ENCODE data around the gene SRCIN1.
"Not testable (repeated sequence)": the region's sequence is repeated elsewhere in the genome, so short reads cannot be mapped to it uniquely, and the experiment has no call there.

SRCIN1 gene

DNA sequence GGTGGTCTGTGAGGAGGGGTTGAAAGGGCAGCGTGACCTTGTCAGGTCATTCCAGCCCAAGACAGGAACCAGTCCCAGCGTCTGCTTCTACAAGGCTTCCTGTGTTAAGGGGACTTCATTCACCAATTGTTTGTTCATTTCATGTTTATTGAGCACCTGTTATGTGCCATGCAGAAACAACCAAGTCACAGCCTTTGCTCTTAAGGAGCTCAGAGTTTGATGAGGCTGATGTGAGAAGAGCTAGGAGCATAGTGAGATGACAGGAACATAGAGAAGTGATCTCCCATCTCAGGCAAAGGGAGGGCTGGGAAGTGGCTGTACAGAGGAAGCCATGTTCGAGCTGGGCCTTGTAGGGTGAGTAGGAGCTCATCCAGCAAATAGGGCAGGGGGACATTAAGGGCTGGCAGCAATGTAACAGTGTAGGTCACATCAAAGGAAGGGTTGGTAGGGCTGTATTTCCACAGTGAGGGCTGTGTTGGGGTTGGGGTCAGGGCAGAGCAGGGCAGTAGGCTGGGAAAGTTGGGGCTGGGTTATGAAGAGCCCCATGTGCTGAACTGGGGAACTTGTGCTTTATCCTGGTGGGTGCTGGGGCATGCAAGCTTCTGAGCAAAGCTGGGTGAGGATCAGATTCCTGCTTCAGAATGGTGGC is 97.7 kb downstream of the SRCIN1 start:
- DNase-seq: no peak

DNA sequence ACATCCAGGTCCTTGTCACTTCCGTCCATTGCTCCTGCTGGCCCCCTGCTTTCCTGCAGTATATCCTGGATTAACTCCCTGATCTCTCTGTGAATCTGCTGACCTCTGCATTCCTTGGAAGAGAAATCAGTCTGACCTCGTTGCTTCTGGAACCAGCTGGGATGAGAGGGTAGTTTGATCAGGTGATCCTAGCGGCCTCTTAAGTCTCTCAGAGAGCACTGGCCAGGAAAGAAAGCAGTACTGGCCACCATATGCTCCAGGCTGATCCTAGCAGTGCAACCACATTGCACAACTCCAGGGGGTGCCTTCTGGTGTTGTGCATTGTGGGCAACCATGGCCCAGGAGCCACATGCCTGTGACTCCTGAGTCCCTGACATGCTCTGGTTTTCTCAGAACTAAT is 98.3 kb downstream of the SRCIN1 start:
- no peak for DNase-seq

DNA sequence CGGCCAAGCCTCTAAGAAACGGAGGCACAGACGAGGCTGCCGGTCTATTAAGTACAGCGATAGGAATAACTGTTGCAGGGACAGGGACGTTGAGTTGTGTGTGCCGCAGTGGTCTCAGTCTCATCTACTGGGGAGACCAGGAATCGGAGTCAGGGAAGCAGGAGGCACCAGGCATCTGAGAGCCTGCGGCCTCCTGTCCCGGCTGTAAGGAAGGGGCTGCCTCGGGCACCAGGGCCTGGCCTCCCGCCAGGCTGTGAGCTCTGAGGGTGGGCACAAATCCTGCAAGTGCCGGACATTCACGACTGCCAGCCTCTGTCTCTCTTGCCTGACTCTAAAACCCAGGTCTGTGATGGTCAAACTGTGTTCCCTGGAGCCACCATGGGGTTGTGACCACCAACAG is 101.5 kb downstream of the SRCIN1 start:
- DNase-seq: no peak

DNA sequence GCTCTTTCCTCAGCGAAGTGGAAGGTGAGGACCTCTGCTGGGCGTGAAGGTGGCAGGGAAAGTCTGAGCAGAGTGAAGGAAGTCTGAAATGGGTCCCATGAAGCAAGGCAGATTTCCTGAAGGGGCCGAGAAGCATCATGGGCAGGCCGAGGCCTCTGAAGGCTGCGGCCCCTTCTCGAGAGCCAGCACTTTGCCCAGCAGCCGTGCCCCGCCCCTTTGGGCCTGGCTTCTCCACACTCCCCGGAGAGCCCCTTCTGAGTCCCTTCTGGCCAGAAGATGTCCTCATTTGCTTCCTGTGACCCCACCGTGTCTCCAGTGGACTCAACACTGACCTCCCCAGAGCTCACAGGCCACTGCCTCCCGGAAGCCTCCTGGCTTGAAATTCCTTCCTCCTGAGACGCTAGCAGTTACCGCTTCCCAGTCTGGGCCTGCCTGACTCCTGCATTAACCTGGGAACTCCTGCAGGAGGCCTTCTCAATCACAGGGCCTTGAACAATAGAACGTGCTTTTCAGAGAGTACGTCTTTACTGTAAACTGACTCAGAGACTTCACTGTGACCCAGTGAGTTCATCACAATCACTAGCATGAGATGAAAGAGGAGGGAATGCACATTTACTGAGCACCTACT is 102.4 kb downstream of the SRCIN1 start:
- not testable (repeated sequence) for DNase-seq

DNA sequence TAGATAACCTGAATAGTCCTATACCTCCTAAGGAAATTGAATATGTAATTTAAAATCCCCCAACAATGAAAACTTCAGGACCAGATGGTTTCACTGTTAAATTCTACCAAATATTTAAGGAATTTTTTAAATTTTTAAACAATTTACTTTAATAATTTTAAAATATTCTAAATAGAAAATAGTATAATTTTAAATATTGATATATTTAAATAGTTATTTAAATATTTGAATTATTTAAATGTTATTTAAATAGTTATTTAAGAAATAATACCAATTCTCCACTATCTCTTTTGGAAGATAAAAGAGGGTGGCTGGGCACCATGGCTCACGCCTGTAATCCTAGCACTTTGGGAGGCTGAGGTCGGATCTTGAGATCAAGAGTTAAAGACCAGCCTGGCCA is 104.0 kb downstream of the SRCIN1 start:
- not testable (repeated sequence) for DNase-seq

DNA sequence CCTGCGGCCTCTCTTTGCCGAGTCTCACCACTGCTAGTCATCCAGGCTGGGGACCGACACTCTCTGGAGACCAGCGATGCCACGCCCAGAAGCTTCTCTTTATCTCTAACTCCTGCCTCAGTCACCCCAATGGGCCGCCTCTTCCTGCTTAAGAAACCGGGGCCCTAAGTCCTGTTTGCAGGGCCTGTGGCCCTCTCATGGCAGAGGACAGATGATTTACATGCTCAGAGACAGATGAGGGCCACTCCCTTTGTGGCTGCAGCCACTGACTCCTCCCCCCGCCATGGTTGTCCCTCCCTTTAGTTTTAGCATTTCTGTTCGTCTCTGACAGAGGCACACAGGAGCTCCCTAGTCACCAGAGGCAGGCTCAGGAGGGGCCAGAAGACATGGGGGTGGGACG is 106.5 kb downstream of the SRCIN1 start:
- DNase-seq: not testable (repeated sequence)

DNA sequence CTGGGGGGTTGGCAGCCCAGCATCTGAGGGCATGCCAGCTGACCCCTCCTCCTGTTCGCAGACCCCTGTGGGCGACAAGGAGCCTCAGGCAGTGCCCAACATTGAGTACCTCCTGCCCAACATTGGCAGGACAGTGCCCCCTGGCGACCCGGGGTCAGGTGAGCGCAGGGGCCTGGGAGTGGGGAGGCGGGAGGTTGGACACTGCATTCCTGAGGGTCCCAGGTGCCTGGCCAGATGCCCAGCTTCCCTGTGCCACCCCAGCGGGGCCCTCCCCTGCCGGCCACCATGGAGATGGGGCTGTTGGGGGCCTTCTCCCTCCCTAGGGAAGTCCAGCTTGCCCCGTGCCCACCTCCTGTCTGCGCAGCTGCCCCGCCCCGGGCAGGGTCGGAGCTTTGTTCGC is 107.4 kb downstream of the SRCIN1 start:
- DNase-seq: no peak

DNA sequence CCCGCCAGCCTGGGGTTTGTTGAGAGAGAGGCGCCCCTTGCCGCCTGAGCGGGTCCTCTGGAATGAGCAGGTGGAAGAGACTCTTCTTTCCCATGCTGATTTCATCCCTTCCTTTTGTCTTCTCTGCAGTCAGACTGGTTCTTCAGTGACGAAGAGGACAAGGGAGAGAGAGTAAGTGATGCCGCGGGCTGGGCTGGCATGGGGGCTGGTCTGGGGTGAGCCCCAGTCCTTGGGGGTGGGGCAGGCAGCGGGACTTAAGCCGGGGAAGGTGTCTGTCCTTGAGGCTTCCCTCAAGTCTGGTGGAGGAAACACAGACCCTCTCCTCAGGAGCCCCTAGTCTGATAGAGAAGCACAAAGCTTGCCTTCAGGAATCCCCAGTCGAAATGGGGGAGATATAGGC is 108.1 kb downstream of the SRCIN1 start:
- not testable (repeated sequence) for DNase-seq

DNA sequence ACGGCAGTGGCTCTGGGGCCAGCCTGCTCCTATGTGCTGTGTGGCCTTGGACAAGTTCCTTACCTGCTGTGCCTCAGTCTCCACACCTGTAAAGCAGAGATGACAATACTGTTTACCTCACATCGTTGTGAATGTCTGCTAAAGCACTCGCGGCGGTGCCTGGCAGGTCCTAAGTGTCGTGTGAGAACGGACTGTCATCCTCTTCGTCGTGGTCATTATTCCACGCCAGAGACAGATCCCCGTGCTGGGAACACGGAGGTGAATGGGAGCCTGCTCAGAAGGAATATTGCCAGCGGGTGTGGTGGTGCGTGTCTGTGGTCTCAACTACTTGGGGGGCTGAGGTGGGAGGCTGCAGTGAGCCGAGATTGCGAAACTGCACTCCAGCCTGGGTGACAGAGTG is 111.6 kb downstream of the SRCIN1 start:
- DNase-seq: not testable (repeated sequence)

DNA sequence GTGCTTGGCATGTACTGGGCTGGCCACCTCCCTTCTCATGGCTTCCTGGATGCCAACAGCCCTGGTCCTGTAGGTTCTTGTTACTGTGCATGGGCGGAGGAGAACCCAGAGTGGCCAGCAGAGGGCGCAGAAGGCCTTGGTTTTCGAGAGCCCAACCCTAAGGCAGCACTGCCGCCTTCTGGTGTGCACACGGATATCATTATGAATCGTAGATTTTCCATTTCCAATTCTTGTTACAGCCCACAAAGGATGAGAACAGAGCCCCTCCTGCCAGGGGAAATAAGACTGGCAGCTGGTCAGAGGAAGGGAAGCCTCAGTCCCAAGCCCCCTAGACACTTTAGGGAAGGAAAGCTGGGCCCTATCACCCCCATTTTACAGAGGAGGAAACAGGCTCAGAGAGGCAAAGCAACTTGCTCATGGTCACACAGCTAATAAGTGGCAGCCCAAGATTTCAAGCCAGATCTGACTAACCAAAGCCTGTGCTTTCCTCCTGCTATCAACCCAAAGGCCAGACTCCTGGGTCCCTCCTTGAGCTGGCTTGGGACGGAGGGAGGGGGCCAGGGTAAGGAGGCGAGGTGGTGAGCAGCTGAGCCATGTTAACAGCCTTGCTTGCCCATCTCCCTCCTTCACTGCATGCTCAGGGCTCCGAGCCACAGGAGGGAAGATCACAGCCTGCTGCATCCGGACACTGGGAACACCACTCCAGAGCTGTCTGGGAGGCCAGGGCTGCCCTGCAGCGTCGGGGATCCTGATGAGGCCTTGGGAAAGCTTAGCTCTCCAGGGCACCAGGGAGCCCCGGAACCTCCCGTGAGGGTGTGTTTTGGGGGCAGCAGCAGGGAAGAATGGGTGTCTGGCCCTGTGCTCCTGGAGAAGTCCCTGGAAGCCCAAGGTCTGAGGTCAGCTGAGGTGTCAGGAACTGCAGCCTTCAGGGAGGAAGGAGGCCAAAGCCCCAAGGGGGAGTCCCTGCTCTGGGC is 113.4 kb downstream of the SRCIN1 start:
- peak; percentile 91 for DNase-seq

DNA sequence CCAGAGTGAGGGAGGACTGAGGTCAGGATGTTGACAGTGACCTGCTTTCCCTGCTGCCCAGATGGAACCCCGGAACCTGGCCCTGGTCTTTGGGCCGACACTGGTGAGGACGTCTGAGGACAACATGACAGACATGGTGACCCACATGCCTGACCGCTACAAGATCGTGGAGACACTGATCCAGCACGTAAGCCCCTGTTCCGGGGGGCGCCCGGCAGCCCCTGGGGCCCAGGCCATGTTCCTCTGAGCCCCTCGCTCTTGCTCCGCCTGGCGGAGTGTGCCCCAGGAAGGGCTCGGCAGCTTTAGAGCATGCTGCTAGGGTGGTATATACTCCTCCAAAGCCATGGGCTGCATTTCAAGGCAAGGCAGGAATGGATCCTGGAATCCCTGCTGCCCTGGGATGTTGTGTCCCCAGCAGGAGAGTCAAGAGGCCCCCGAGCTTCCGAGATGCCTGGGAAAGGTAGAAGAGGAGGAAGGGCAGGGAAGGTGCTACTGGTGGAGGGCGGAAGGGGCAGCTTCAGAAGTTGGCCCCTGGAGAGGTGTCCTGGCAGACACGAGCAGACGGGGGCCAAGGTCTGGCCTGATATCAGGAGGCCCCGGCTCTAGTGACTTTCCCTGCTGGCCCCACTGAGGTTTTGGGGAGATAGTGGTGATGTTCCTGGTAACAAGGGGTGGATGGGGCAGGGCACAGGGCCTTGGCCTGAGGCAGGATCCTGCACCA is 114.2 kb downstream of the SRCIN1 start:
- DNase-seq: not testable (repeated sequence)

DNA sequence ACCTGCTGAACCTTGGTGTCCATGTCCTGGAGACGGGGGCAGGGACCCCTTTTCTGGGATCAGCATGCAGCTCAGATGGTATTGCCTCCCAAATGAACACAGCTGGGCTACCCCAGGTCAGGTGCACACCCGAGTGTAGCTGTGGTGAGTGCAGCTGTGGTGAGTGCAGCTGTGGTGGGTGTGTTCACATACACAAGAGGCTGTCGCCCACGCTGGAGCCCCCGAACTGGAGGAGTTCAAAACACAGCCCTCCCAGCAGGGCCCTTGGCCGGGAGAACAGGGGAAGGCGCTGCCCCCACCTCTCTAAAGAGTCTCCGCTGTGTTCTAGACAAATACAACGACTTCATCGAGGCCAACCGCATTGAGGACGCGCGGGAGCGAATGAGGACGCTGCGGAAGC is 116.0 kb downstream of the SRCIN1 start:
- not testable (repeated sequence) for DNase-seq

DNA sequence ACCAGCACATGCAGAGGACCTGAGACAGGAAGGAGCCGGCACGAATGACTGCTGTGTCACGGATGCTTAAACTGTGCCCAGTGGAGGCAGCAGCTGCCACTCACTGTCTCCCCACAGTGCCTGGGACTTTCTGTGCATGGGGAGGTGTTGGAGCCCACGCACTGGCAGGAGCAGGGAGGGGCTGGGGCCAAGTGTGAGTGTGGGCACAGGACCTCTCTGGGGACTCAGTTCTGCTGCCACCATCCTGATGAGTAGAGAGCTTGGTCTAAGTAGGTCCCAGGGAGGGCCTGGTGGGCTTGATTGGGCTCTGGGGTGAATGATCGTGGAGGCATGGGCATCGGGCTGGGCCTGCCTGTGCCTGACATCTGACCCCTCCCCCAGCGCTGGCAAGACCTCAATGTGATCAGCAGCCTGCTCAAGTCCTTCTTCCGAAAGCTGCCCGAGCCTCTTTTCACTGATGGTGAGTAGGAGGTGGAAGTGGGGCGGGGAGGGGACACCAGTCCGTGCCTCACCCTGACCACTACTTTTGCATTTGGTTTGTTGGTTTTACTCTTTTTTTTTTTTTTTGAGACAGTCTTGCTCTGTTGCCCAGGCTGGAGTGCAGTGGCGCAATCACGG is 120.0 kb downstream of the SRCIN1 start:
- not testable (repeated sequence) for DNase-seq

DNA sequence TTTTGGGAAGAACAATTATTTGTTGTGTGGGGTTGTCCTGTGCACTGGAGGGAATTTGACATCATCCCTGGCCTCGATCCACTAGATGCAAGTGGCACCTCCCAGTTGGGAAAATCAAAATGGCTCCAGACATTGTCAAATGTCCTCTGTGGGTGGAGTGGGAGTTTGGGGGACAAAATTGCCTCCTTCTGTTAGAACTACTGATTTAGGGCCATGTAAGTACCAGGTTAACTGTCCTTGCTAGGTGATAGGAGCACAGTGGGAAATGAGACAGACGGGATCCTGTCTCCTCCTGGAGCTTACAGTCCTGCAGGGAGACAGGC is 120.6 kb downstream of the SRCIN1 start:
- no peak for DNase-seq

DNA sequence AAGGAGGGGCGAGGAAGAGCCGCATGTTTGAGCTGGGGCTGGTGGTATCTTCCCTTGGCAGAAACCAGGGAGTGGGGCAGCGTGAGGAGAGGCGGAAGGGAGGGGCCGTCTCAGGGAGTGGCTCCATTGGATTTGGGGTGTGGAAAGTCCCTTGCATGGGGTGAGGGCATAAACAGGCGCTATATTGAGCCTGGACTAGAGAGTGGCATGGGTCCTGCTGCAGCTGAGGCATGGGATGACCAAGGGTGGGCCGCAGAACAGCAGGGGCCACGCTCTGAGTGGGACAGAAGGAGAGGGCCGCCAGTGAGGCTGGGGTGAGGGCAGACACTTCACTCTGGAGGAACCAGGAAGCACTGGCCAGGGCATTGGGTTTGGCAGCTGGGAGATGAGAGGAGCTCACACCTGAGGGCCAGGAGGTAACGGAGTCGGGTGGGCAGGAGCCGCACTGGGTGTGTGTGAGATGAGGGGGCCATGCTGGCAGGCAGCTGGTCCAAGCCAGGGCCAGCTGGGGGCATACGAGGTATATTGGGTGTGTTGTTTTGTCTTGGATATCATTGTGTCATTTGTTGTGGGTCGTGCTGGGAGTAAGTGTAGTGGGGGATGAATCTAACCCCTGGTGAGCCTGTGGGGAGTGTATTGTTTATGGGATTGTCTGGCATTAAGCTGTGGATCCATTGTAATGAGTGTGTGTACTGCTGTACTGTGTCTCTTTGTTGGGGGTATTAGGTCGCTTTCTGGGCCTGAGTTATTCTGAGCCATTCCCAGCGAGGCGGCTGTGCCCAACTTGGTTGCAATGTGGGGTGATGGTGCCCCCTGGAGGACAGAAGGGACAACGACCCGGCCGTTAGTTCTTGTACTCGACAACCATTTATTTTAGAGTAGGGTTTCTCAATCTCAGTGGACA is 121.3 kb downstream of the SRCIN1 start:
- DNase-seq: peak; percentile 79

DNA sequence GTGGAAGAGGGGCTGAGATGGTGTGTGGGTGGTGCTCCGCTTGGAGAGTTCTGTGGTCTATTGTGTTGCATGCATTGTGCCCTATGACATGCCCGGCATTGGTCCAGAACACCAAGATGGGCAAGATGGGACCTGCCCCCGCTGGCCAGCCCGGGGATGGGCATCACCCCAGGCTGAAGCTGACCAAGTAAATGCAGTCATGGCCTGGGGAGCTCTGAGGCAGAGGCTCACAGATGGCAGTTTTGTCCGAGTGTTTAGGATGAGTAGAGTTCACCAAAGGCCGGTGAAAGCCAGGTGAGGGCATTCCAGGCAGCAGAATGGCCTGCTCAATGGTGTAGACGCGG is 123.1 kb downstream of the SRCIN1 start:
- DNase-seq: not testable (repeated sequence)

DNA sequence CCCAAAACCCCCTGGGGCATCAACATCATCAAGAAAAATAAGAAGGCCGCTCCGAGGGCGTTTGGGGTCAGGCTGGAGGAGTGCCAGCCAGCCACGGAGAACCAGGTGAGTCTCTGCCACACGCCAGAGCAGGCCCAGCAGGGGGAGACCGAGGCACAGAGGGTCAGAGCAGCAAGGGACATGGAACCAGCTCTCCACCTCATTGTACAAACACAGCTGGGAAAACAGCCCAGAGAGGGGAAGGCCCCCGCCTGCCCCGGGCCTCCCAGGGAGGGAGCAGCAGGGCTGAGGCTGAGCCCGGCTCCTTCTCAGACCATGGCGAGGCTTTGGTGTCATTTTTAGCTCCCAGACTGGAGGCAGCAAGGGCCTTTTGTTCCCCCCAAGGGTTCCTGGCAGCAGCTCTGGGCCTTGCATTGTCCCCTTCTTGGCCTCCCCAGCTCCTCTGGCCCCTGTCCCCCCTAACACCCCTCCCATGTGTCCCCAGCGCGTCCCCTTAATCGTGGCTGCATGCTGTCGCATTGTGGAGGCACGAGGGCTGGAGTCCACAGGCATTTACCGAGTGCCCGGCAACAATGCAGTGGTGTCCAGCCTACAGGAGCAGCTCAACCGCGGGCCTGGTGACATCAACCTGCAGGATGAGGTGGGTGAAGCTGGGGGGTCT is 123.6 kb downstream of the SRCIN1 start:
- DNase-seq: peak; percentile 89
